Measurements from ENCODE around the gene CASP12.
A peak's percentile ranks its signal among the peaks of the same experiment; 100 is the strongest.

The CASP12 gene

DNA sequence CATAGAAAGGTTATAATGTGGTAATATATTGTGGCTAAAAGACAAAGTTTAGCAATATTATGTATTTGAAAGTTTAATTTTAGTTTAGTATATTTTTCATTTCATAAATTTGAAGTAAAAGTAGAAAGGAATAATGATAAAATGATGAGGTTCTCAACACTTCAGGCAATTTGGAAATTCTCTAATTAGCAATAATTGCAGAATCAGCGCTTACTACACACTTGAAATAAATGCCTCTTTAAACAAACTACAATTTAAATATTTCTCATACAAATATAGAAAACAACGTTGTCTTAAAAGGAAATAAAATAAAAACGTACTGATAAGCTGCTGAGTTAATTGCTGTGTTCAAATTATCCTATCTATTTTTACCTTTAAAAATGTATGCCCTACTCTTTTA, 25.9 kb downstream of the CASP12 start:
- TF ChIP-seq GATA2 (IDR thresholded peaks at IDR 0.05; ENCODE audit: low read depth, low read length) (no peak), GATA3 (IDR thresholded peaks at IDR 0.05; ENCODE audit: low read depth, low read length) (no peak)

DNA sequence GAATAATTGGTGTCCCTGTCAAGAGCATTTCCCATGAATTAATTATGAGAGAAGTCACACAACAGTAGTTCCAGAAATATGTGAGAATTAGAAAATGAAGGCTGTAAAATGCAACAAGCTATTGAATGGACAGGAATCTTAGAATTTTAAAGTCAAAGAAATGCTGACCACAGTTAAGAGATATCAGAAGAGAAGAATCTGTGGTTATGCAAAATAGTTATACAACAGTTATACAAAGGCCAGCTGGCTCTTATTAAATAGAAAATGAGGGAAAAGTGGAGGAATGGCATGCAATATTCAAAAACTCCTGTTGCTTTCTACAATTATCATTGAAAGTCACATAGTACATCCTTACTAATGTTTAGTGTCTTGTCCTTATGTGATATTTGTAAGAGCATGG, 27.4 kb downstream of the CASP12 start:
- TF ChIP-seq GATA3 (IDR thresholded peaks at IDR 0.05; ENCODE audit: low read depth, low read length) (no peak), GATA2 (IDR thresholded peaks at IDR 0.05; ENCODE audit: low read depth, low read length) (no peak)

DNA sequence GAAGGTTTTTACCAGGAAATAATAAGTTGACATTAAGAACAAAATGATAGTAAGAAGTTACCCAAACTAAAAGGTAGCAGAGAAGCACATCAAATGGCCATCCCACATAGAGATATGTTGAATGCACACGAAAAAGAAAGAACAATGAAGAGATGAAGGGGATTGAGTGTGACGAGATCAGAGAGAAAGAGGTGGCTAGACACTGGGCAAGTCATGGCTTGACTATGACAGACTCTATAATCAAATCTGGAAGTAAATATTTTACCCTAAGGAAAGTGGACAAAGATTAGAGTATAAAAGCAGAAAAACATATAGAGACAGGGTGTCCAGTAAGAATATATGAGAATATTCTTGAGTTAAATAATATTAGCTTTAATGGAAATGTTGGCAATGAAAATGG, 31.4 kb downstream of the CASP12 start:
- TF ChIP-seq GATA2 (IDR thresholded peaks at IDR 0.05; ENCODE audit: low read depth, low read length) (no peak), GATA3 (IDR thresholded peaks at IDR 0.05; ENCODE audit: low read depth, low read length) (no peak)

DNA sequence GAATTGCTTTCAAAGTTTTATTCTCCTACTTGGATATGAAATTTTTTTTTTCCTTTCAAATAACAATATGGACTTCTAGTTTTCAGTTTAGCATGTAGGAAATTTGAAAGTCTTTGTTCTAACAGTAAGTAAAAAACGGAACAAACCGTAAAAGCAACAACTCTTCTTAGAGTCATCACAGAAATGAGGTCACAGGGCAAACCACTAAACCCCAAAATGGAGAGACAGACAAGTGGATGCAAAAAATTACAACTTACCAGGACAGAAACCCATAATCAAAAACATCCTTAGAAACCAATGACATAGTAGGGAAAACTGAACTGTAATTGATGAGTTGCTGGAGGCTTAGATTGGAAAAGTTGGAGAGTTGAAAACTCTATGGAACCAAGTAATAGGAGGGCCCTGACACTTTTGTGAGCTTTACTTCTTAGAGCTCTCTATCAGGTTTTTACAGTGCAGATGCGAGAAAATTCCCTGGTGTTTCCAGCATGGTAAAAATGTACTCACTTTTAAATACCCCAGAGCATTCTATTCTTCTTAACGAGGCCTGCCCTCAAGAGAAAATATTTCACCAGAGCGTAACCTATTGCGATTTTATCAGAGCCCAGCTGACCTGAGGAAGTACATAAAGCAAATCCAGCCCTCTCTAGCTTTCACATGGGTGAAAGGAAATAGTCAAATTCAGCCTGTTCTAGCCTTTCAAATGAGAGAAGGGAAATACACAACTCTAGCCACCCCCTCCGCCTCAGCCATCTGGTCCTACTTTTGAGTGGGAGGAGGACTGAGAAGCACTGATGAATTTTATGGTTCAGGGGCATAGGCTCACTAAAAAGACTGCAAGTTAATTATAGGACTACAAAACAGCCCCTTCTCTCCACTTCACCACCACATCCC, 39.1 kb downstream of the CASP12 start:
- no peak for TF ChIP-seq GATA3 (IDR thresholded peaks at IDR 0.05; ENCODE audit: low read depth, low read length)
- no peak for TF ChIP-seq GATA2 (IDR thresholded peaks at IDR 0.05; ENCODE audit: low read depth, low read length)

DNA sequence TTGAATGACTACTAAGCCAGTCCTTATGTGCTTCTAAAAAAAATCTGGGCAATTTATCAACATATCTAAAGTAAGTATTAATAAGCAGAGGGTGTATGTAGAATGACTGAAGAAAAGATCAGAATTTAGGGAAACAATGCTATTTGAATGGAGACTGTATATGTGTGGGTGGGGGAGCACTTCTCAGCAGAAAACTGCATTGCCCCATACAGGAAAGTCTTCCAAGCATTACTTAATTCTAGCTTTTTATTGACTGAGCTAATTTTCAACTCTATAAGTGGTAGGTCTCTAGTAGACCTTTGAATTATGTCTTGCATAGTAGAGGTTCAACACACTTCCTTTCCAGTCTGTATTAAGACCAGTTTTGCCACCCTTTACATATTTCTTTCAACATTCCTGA, 41.7 kb downstream of the CASP12 start:
- TF ChIP-seq GATA2 (IDR thresholded peaks at IDR 0.05; ENCODE audit: low read depth, low read length) (no peak), GATA3 (IDR thresholded peaks at IDR 0.05; ENCODE audit: low read depth, low read length) (no peak)

DNA sequence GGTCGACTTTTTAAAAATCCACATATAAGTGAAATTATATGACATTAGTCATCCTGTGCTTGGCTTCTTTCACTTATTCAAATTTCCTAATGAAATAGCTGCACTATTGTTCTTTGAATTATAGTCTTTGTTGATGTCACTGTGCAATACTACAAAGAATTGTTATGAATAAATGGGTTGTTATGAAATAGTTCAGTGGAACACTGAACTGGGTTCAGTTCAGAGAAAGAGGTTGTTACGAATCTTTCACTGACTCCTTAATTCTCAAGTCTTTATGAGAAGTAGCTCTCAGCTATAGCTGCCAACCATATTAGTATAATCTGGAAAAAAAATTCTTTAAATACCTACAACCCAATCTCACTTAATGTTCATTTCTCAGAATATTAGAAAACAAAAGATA, 42.3 kb downstream of the CASP12 start:
- TF ChIP-seq GATA3 (IDR thresholded peaks at IDR 0.05; ENCODE audit: low read depth, low read length): no peak
- no peak for TF ChIP-seq GATA2 (IDR thresholded peaks at IDR 0.05; ENCODE audit: low read depth, low read length)

DNA sequence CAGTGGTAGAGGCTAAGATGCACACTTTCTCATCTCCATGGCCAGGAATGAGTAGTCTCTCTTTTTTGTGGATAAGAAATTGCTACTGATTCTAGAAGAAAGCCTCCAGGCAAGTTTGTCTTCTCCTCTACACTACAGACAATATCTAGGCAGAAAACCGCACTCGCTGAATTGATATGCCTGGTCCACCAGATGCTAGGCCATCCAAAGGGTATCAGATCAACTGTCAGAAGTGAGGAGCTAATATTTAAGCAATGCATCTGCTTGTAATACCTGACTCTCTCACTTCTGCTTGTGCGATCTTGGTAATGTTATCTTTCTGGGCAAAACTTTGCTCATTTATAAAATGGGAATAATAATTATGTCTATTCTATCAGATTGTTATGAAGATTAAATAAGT, 45.0 kb downstream of the CASP12 start:
- TF ChIP-seq GATA3 (IDR thresholded peaks at IDR 0.05; ENCODE audit: low read depth, low read length) (peak; percentile 1; the same call in 1 of the 2 replicates), GATA2 (IDR thresholded peaks at IDR 0.05; ENCODE audit: low read depth, low read length) (peak; percentile 51; the same call in 1 of the 2 replicates)

DNA sequence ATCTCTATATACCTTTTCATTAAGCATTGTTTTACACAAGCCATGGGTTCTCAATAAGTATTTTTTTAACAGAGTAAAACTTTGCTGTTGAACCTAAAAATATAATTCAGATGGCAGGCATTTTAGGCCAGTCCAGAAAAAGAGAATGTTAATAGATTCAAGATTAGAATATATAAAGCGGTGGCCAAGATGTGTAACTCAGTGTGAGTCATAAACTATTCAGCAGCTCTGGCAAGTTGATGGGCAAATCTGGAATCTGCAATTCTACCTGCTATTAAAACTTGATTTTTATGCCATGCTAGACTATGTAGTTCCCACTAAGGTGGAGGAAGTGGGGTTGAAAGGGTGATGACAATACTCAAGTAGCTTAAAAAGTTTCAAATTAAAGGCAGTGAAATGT, 45.4 kb downstream of the CASP12 start:
- peak; percentile 70 for TF ChIP-seq GATA3 (IDR thresholded peaks at IDR 0.05; ENCODE audit: low read depth, low read length)
- no peak; the same call in 1 of the 2 replicates for TF ChIP-seq GATA2 (IDR thresholded peaks at IDR 0.05; ENCODE audit: low read depth, low read length)

DNA sequence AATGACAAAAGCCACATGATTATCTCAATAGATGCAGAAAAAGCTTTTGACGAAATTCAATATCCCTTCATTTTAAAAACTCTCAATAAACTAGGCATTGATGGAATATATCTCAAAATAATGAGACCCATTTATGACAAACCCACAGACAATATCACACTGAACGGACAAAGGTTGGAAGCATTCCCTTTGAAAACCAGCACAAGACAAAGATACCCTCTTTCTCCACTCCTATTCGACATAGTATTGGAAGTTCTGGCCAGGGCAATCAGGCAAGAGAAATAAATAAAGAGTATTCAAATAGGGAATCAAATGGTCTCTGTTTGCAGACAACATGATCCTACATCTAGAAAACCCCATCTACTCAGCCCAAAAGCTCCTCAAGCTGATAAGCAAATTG, 52.0 kb downstream of the CASP12 start:
- no peak for TF ChIP-seq GATA2 (IDR thresholded peaks at IDR 0.05; ENCODE audit: low read depth, low read length)

DNA sequence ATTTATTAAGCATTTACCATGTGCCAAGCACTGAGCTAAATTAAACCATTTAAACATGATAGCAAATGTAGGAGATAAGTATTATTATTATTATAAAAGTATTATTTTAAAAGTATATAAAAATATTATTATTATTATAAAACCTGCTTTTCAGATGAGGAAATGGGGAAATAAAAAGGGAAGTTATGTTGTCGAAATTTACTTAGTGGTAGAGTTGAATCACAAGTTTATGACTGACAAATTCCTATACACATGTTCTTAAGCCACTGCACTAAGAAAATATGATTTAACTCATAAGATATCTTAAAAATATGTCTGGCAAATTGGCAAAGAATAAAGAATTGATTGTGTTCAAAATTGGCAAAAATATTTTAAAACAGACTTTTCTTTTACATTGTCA, 53.8 kb downstream of the CASP12 start:
- no peak for TF ChIP-seq GATA2 (IDR thresholded peaks at IDR 0.05; ENCODE audit: low read depth, low read length)
- no peak for TF ChIP-seq GATA3 (IDR thresholded peaks at IDR 0.05; ENCODE audit: low read depth, low read length)

DNA sequence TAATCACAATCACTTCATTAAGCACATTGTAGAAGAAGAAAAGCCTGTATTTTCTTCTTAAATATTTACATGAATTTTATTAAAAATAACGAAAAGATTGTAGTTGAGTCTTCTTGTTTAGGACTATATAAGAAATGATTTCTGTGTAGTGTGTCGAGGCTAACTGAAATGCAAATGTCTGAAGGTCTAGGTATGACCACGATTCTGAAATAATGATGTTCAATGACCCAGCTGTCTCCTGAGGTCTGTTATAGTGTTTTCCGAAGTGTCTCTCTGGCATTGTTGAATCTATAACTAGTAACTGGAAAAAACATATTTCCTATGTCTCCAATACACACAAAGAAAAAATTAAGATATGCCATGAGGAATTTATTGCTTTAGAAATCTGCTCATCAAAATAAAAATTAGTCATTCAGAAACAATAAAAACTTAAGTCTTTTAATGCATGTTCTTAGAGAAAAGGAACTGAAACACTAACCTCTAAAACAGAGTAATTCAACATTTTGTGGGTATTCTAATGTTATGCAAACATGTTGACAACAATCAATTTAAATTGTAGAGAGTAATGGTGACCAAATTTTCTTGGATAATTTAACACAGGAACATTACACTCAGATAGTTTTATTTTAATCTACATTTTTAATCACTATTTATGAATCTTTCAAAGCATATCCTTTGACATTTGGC, 55.0 kb downstream of the CASP12 start:
- TF ChIP-seq GATA2 (IDR thresholded peaks at IDR 0.05; ENCODE audit: low read depth, low read length) (no peak), GATA3 (IDR thresholded peaks at IDR 0.05; ENCODE audit: low read depth, low read length) (no peak)

DNA sequence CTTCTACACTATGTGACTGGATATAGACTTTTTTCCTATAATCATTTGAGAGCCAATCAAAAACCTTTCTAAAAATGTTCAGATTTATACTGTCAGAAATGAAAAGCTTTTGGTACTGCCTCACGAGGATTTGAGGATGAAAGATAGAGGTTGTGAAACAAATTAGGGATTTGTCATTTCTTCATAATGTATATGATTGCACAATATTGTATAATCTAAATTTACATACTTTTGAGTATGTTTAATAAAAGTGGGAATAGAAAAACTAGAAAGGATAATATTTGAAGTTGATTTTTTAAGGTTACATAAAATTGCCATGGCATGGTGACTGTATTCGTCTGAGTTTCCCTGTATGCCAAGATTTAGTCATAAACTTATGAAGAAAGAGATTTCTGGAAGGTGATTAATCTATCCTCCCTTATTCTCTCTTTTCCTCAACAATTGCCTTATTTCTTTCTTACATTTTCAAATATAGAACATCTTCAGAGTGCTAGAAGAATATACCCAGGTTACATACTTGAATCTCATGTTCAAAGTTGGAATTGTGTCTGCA, 56.2 kb downstream of the CASP12 start:
- no peak for TF ChIP-seq GATA2 (IDR thresholded peaks at IDR 0.05; ENCODE audit: low read depth, low read length)
- no peak for TF ChIP-seq GATA3 (IDR thresholded peaks at IDR 0.05; ENCODE audit: low read depth, low read length)

DNA sequence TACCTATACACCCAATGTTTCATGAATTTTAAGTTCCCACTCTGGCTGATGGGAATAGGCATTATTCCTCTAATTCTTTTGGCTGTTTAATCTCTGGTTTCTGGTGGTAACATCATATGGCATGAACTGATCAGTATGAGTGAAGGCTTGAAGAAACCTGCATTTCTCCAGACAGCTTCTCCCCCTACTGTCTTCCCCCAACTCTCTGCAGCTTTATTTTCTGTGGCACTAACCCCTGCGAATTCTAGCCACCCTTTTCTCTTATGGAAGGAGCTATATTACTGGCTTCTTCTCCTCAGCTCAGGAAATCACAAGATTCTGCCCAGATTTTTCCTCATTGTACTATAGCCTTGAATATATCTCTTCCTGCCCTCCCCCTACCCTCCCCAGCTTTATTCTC, 57.1 kb downstream of the CASP12 start:
- TF ChIP-seq GATA3 (IDR thresholded peaks at IDR 0.05; ENCODE audit: low read depth, low read length) (no peak), GATA2 (IDR thresholded peaks at IDR 0.05; ENCODE audit: low read depth, low read length) (no peak)

DNA sequence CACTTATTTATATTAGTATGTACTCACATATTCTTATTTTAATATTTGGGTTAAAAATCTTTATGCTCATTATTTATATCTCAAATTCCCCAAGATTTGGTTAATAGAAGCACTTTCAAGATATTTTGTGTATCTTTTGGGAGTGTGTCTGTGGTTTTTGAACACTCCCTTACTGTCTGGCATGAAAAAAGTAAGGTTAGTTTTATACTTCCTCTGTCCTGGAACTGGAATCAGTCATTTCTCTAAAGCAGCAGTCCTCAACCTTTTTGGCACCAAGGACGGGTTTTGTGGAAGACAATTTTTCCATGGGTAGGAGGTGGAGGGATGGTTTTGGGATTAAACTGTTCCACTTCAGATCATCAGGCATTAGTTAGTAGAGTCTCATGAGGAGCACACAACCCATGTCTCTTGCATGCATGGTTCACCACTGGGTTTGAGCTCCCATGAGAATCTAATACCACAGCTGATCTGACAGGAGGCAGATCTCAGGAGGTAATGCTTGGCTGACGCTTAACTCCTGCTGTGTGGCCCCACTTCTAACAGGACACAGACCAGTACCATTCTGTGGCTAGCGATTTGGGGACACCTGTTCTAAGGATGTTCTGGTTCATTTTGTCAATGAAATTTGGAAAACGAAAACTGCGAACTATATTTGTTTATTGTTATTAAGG, 60.2 kb downstream of the CASP12 start:
- no peak for TF ChIP-seq GATA2 (IDR thresholded peaks at IDR 0.05; ENCODE audit: low read depth, low read length)
- no peak for TF ChIP-seq GATA3 (IDR thresholded peaks at IDR 0.05; ENCODE audit: low read depth, low read length)
